GM19467 (cell line): ENCODE data around the gene ZFP36.

Experiments used
- ATAC-seq: cut with Tn5 transposase; IDR thresholded peaks from one replicate; pipeline ENCODE4 v1.9.1; 2021; ENCODE audit warnings: mild to moderate bottlenecking, moderate library complexity; ENCODE audit not compliant: unreplicated experiment

Gene ZFP36

DNA sequence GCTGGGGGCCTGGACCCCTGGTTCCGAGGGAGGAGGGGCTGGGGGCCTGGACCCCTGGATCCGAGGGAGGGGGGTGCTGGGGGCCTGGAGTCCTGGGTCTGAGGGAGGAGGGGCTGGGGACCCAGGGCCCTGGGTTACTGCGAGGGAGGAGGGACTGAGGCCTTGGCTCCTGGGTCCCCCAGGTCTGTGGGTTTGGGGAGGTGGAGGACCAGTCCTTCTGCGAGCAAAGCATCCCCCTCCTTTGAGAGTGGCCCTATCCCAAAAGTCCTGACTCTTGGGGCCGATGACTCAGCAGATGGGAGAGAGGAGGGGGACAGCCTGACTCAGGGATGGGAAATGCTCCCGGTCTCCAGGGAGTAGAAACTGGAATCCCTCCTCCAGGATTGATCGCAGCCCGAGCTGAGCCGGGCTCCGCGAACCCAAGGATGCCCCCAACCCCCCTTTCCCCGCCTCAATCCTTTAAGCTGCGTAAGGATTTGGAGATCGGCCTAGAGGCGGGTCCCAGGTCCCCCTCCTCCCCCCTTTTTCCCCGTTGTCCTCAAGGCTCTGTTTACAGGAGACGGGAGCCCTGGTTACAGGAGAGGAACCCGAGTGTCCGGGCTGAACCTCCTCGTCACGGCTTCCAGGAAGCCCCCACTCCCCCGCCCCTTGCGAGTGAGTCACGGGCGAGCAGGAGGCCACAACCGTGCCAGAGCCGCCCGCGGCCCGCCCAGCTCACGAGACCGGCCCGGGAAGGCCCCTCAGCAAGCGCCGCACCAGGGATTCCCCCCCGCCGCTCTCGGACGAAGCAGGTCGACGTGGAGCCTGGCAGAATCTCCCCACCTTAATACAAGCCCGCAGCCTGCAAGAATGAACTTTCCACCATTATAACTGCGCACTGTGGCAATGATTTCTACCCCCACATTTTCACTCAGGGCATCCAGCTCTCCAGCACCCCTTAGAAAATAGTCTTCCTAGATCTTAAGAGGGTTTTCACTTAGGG is 3.0 kb upstream of the ZFP36 start:
- ATAC-seq = peak; percentile 25

DNA sequence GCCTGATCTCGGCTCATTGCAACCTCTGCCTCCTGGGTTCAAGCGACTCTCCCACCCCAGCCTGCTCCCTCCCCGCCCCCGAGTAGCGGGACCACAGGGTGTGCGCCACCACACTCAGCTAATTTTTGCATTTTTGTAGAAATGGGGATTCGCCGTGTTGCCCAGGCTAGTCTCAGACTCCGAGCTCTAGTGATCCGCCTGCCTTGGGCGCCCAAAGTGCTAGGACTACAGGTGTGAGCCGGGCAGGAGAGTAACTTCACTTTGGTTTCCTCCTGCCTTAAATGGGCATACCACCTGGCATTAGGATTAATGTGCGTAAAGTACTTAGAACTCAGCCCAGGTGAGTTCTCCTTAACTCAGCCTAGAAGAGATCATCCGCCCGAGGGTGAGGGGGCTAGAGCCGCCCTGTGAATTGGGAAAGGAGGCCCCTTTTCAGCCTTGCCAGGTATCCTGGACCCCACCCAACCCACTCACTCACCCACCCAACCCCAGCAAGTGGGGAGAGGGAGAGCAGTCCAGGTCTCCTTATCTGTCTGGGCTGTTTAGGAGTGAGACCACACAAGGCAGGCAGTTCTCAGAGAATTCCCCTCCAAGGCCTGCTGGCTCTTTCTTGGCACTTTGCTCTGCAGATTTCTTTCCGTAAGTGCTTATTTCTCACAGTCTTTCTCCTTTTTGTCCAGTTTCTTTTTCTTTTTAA is 1.2 kb upstream of the ZFP36 start:
- ATAC-seq = no peak

DNA sequence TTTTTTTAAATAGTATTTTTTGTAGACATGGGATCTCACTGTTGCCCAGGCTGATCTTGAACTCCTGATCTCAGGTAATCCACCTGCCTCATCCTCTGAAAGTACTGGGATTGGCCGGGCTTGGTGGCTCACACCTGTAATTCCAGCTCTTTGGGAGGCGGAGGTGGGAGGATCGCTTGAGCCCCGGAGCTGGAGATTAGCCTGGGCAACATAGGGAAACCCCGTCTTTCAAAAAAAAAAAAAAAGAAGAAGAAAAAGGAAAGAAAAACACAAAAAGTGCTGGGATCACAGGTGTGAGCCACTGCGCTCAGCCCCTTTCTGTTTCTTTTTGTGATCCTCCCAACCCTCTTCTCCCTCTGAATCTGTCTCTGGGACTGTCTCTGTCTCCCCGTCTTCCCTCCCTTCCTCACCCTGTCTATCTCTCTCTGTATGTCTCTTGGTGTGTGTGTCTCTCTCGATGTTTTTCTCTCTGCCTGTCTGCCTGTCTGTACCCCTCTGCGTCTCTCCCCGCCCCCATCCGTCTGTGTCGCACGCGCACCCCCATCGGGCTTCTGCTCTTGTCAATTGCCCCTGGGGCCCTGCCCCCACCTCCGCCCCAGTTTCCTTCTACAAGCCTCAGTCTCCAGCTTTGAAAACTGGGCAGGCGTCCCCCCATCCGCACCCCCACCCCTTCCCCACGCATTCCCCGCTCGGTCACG is 540 bp upstream of the ZFP36 start:
- no peak for ATAC-seq

DNA sequence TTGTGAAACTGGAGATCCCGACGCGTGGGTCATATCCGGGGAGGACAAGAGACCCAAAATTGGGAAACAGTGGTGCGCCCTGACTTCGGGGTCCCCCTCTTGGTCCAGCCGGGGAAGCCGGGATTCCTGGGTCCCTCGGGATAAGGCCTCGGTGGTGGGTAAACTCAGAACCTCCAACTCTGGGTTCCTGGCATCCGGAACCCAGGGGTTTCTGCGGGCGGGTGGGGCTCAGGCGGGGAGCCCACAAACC is 688 bp downstream of the ZFP36 start:
- ATAC-seq = no peak

DNA sequence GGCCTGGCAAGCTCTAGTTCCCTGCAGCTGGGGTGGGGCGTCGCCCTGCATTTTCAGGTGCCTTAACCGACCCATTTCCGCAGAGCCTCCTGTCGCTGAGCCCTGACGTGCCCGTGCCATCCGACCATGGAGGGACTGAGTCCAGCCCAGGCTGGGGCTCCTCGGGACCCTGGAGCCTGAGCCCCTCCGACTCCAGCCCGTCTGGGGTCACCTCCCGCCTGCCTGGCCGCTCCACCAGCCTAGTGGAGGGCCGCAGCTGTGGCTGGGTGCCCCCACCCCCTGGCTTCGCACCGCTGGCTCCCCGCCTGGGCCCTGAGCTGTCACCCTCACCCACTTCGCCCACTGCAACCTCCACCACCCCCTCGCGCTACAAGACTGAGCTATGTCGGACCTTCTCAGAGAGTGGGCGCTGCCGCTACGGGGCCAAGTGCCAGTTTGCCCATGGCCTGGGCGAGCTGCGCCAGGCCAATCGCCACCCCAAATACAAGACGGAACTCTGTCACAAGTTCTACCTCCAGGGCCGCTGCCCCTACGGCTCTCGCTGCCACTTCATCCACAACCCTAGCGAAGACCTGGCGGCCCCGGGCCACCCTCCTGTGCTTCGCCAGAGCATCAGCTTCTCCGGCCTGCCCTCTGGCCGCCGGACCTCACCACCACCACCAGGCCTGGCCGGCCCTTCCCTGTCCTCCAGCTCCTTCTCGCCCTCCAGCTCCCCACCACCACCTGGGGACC is 1.2 kb downstream of the ZFP36 start:
- ATAC-seq = no peak

- no peak for ATAC-seq
These were observed 2.0 kb downstream of the ZFP36 start for GRCh38 chr19:39408392-39409207.

- ATAC-seq = no peak
These were observed 2.8 kb downstream of the ZFP36 start for GRCh38 chr19:39409208-39410016.

GRCh38 chr19:39410017-39410830 is 3.6 kb downstream of the ZFP36 start:
- no peak for ATAC-seq

GRCh38 chr19:39410831-39411080 is 4.1 kb downstream of the ZFP36 start:
- ATAC-seq = no peak

- no peak for ATAC-seq
These were observed 4.6 kb downstream of the ZFP36 start for GRCh38 chr19:39411081-39411831.

DNA sequence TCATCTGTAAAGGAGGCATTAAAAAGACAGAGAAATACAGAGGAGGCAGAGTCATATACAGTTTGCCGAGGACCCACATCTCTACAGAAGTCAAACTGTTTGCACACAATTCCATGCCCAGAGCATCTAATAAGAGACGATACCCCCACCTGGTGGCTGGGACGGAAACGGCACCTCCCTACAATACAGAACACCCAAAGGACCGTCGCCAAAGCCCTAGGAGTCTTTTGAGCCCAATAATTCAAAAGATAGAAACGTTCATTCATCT is 5.1 kb downstream of the ZFP36 start:
- peak; percentile 22 for ATAC-seq

GRCh38 chr19:39412100-39412866 is 5.6 kb downstream of the ZFP36 start, which contains the start of gene PLEKHG2:
PLEKHG2 (plus strand) TSS chr19:39412669; CDS start chr19:39414087, 1,418 bp downstream.
- peak; percentile 47 for ATAC-seq

DNA sequence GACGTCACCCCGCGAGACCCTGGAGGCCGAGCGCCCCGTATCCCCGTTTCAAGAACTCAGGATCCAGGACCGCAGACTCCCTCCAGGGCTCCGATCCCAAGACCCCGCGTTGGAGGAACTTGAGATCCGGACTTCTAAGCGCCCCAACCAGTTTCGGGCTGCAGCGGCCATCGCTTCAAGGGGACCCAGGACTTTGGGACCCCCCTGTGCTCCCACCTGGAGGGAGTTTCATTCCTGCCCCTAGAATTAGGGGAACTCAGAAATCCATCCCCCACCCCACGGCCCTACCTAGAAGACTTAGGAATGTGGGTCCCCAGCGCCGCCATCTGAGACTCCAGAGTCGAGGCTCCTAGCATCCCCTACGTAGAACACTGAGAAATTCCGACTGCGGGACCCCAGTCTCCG is 6.2 kb downstream of the ZFP36 start:
- ATAC-seq = no peak

DNA sequence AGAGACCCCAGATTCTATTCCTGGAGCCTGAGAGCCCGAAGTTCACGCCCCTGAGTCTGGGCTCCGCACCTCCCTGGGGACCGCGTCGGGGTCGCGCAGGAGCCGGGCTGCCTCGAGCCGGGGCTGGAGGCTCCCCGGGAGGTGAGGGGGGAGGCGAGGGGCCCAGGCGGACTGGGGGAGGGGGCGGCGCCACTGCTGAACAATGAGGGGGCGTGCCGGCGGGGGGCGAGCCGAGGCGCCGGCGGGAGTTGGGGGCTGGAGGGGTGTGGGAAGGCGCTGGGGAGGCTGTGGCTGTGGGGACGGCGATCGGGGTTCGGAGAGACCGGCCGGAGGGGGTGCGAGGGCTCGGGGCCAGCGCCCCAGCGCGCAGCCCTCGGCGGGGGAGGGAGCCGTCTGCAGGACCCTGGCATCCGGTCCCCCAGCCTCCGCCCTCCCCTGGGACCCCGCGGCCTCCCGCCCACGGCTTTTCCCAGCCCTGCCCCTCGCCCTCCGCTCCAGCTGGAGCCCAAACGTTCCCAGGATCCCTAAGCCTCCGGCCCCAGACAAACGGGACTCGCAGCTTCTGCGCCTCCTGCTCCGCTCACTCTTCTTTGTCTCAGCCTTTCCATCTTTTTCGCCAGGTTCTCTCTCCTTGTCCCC is 6.7 kb downstream of the ZFP36 start:
- no peak for ATAC-seq

DNA sequence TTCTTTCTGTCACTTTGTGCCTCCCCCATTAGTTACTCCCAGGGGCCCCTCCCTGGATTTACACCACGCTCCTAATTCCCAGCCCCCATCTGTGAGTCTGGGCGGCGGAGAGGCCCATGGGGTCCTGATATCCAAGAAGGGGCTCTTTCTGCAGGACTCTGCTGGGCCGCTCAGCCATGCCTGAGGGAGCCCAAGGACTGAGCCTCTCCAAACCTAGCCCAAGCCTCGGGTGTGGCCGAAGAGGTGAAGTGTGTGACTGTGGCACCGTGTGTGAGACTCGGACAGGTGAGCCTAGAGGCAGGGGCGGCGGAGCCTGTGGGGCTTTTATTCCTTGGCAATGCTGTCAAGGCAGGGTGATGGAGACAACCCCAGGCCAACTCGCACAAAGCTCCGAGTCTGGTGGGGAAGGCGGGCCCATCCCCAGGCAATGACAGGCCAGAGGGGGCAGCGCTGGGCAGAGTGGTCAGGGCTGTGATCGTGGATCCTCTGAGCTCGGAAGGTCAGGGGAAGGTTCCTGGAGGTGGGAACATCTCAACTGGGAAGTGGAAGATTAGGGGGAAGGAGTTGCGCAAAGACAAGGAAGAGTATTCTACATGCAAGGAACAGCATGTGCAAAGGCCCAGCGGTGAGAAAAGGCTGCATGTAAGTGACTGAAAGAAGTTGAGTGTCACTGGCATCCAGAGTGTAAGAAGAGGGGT is 7.4 kb downstream of the ZFP36 start:
- ATAC-seq = no peak
